Measurements from ENCODE around the gene MYL12B.
A peak's percentile ranks its signal among the peaks of the same experiment; 100 is the strongest.
"Not testable (repeated sequence)": the region's sequence is repeated elsewhere in the genome, so short reads cannot be mapped to it uniquely, and the experiment has no call there.

The MYL12B gene

DNA sequence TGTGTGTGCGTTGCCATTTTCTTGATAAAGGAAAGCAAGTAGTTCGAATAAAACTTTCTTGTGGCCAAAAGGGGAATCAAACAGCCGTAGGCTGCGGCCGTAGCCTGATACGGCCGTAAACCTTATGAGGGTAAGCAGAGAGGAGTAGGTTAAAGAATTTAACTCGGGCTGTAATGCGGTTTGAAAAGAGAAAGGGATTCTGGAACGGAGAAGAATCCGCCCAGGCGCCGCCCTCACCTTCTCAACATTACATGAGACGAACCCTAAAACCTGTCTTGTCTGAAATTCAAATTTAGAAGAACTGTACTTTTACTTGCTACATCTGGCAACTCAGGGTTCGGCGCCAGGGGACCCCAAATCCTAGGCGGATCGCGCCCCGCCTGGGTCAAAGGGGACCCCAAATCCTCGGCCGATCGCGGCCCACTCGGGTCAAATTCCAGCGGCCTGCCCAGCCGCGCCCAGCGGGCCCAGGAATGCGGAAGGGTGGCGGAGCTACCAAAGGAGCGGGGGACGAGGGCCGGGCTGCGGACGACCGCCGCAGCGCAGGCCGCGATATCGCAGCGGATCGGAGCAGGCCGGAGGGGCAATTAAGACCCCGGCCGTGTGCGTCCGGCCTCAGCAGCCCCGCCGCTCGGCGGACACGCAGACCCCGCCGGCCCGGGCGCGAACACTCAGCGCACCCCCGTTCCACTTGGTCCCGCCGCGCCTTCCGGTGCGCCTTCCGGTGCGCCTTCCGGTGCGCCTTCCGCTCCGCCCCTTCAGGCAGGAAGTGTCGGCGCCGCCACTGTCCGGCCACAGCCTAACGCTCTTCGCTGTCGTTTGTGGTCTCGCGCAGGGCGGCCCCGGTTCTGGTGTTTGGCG, at the start of gene MYL12B:
MYL12B (plus strand) TSS at position 761 of the 861 bp plus-strand sequence. CDS start 10,766 bp downstream, outside the sequence.
- DNase-seq: peak; percentile 29

DNA sequence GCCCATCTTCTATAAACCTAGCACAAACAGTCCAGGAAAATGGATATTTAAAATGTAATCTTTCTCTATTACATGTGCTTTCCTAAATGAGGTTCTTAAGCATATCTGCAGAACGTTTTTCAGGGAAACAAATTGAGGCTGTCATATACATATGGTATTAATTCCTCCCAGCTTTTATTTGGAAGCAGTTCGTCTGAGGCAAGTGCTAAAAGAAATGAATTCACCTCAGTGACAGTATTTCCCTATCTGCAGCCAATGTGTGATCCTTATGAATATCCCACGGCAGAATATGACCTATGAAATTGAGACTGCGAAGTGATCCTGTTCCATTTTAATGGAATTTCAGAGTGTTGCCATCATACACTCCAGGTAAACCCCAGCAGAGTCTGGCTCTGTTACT, 49.3 kb upstream of the MYL12B start:
- no peak for DNase-seq

DNA sequence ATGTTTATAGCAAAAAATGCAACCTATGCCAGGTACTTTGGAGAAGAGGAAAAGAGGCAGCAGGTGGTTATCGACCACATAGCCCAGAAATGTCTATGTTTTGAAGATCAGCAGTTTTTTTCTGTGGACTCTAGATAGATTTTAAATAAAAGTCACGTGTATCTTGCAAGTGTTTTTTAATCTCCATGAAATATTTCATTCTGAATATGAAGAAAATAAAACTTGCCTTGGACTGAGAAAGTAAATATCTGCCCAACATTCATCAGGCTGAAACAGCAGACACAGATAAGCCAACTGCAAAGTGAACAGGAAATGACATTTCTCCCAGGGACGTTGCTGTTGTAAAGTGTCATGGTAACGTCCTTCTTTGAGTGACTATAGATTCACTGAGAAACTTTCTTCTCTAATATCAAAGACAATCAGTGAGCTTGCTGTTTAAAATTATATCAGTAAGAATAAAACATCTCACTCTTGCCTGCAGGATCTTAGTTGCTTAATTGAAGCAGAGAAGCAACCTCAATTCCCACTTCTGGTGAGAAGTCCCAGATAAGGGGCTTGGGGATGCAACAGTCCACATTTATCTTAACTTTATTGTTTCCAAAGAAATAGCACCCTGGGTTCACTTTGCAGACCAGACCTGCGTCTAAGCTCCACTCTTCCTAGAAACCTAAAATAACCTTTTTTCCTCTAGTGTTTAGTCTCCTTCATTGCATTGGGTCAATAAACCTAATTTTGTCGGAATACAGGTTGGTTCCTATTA, 48.5 kb upstream of the MYL12B start:
- DNase-seq: no peak

DNA sequence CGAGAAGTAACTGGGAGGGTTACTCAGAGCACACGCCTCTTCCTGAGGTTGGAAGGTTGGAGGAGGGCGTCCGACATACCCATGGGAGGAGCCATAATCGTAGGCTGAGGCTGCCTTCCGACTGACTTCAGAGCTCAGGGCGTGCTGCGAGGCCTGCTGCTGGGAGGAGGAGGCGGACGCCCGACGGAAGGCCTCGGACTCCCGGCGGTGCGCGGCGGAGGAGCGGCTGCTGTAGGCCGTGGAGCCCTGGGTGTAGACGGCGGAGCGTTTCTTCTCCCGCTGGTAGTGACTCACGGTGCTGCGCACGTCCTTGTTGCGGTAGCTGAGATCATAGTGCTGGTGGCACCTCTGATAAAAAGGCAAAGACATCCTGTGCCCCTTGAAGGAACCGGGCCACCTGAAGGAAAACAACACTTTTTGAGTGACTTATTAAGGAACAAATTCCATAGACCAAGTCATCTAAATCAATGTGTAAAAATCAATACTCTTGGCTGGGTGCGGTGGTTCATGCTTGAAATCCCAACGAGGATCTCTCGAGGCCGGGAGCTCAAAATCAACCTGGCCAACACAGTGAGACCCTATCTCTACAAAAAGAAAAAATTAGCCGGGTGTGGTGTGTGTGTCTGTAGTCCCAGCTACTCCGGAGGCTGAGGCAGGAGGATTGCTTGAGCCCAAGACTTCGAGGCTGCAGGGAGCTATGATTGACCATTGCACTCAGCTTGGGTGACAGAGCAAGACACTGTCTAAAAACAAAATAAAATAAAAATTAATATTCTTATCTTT, 46.9 kb upstream of the MYL12B start:
- no peak for DNase-seq

DNA sequence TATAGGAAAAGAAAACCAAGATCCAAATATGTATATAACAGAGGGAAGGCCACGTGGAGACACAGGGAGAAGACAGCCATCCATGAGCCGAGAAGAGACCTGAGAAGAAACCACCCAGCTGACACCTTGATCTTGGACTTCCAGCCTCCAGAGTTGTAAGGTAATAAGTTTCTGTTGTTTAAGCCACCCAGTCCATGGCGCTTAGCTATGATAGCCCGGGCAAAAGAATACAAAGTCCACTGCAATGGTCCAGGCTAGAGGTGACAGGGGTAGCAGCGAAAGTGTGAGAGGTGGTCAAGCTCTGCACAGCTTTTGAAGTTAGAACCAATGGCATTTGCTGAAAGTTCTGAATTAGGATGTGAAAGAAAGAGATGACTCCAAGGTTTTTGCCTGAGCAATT, 44.9 kb upstream of the MYL12B start:
- no peak for DNase-seq

DNA sequence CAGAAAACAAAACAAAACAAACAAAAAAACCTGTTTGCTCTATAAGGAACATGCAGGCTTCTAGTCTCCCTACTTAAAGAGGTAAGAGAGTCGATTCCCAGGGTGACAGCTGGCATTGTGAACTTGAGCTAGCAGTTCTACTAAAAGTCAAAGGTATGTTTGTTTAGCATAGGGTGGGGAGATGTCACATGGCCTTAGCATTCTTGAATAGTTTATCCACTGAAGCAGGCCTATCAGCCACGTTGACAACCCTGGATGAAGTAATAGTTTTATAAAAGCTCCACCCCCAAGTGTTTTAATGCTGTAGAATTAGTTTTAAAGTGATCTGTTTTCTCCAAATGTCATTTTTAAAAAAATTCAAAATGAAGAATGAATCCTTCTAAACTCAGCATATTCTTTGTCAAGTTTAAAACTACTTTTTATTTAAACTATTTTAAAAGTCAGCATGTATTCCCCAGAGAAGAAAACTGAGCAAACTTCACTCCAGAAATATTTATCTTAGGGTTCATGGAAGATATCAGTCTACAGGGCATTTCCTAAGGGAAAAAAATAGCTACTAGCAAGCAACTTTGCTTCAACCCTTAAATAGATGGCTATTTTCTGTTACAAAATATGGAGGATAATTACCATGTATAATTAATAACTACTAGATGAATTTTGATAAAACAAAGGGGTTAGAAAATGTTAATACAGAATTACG, 43.8 kb upstream of the MYL12B start:
- DNase-seq: no peak

DNA sequence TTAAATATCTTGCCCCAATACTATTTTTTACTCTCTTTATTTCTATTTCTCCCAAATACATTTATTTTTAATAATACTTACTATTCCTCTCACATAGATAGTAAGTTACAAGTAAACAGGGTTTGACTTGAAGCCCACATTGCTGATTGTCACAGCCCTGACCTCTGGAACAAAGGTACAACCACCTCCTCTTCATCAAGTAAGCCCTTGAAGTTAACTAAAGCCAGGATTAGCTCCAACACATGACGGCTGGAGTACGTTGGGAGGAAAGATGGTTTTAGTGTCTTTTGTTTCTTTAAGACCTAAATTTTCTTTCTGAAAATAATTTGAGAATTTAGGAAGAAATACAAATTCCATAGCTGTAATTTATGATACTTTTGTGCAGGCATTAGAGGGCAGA, 43.1 kb upstream of the MYL12B start:
- DNase-seq: no peak

DNA sequence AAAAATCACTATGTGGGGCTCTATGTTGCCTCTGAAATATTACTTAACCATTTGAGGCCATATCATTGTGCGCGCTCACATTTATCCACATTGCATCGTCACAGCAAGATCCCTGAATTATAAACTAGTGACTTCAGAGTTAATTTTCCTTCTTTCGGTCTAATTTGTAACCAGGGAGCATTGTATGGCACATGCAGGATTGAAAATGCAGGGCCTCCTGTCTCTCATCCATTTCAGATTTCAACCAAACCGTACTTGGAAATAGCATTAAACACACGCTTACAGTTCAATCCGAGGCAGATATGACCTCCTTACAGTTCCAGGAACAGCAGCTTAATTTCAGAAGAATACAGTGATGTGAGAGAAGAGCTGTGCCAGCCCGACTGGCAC, 42.7 kb upstream of the MYL12B start:
- DNase-seq: no peak

DNA sequence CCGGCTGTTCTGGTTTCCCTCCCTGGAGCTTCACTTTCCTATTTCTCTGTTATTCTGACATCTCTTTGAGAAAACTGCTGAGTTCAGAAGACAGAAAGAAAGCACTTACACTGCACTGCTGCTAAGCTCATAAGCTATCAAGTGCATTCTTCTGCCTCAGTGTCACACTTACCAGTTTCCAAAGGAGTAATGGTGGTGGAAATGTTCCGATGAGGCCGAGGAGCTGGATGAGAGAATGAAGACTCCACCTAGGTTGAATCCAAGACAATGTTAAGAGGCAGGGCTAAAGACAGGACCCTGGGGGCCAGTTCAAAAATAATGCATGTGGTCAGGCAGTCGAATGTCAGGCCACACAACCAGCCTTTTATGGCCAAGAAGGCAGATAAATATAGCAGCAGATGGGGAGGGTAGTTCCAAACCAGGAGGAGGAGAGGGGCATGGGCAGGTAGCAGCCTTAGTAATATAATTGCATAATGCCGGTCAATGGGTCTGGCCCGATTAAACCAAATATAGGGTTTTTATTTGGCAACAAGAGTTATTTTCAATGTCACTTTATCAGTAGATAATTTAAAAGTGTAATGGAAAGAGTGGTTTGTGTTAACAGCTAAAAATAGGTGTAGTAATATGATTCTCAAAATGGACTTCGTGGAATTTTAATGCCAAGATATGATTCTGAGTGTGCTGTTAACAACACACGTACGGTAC, 42.1 kb upstream of the MYL12B start, which contains the start of gene MYOM1:
MYOM1 (minus strand) TSS at position 338 of the 705 bp plus-strand sequence. CDS start 4,745 bp downstream, outside the sequence.
- no peak for DNase-seq

DNA sequence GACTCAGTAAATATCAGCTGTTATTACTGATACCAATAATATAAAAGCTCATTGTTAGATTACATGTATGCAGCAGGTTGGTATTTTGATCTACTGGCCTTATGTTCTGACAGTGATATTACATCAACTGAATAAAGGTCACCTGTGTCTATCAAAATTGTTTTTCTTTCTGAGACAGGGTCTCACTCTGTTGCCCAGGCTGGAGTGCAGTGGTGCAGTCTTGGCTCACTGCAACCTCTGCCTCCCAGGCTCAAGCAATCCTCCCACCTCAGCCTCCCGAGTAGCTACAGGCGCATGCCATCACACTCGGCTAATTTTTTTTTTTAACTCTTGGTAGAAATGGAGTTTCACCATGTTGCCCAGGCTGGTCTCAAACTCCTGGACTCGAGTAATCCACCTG, 41.1 kb upstream of the MYL12B start:
- DNase-seq: not testable (repeated sequence)

DNA sequence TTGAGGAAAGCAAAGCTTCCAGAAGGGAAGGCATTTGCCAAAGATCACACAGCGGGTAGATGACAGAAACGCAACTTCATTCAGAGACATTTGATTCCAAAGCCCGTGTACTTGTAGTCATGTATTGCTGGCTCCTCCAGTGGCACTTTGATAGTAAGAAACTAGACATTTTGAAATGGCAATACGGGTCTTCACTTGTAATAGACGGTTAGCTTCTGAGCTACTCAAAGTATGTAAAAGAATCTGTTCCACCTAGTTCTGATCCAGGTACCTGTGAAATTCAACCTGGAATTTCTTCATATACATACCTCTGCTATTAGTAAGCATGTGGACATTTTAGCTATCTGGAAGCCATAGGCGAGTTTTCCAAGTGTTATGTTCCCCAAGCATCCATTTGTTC, 40.4 kb upstream of the MYL12B start:
- DNase-seq: no peak

DNA sequence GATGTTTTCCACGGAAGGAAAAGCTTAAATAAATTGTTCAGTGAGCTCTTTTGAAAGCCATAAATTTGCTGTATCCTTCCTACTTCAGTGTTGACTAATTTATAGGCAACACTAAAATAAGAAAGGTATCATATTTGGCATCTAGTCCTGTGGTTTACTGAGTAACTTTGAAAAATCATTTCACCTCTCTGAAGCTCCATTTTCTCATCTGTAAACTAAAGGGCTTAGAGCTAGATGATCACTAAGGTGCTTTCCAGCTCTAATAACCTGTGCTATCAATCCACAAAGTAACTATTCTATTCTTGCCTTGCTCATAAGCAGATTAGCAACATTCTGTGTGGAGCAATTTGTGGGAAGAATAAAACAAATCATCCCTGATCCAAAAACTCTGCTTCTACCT, 38.6 kb upstream of the MYL12B start:
- no peak for DNase-seq

DNA sequence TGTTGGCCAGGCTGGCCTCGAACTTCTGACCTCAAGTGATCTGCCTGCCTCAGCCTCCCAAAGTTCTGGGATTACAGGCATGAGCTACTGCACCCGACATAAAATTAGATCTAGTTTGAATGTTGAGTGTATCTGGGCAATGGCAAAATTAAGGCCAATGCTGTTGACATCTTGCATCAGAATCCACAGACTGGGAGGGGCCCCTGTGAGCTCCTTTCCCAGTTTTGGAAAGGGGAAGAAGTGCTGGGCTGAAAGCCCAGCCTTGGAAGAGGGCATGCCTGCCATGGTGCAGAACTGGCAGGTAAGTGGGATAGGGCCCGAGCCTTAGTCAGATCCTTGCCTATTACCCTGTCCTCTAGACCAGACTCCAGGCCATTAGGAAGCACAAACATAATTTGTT, 37.7 kb upstream of the MYL12B start:
- no peak for DNase-seq

DNA sequence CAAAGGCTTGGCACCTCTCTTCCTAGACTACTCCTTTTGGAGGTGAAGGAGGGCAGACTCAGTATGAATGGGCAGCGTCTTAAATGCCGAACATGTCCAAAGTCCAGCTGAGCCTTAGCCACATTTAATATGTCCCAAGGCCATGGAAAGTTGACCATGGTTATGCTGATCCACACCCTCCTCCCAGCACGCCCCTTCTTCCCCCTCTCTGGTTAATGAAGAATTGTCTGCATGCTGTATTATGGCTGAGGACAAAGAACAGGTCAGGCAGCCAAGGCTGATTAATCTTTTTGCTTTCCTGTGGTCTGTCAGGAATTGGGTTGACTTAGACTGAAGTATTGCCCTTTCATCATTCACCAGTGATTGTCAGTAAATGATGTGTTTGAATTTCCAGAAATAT, 36.3 kb upstream of the MYL12B start:
- DNase-seq: no peak

DNA sequence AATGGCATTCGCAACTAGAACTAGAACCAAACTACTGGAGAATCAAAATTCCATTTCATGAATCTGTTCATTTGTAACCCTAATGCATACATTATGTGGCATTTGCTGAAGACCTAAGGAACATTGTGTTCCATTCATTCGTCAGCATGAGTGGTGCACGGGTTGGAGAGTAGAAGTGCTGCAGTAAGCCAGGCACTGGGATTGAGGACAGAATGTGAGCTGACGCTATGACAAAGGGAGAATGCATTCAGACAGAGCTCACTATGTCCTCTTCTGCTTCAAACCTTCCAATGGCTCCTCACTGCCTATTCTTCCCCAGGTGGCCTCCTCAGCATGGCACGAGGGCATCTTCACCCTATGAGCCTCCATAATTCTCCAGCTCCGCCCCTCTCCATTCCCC, 35.9 kb upstream of the MYL12B start:
- DNase-seq: no peak

DNA sequence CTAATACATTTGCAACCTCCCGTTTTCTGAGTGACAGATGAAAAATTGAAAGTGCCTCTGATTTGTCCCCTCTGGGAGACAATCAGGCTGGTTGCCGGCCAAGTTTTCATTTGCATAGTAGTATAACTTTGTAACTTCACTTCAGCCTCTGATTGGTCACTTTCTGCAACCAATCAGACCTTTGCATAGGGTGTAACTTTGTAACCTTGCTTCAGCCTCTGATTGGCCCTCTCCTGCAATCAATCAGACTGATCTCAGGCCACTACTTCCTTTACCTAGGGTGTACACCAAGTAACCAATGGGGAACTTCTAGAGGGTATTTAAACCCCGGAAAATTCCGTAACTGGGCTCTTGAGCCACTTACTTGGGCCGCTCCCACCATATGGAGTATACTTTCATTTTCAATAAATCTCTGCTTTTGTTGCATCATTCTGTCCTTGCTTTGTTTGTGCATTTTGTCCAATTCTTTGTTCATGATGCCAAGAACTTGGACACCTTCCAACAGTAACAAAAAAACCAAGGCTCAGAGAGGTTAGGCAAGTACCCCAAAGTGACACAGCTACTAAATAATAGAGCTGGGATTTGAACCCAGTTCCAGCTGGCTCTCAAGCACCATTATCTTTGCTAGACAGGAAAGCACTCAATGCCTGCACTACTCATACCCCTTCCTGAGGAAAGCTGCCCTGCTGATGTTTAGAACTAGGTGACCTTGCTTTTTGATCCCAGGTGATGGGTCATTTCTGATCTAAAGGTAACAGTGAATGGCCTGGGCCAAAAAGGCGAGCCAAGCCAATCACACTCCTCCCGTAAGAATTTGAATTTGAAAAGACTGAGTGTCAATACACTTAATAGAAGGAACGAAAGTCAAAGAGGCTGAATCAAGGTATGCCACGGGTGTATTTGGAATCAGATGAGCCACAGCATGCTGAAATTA, 31.3 kb upstream of the MYL12B start:
- DNase-seq: no peak

DNA sequence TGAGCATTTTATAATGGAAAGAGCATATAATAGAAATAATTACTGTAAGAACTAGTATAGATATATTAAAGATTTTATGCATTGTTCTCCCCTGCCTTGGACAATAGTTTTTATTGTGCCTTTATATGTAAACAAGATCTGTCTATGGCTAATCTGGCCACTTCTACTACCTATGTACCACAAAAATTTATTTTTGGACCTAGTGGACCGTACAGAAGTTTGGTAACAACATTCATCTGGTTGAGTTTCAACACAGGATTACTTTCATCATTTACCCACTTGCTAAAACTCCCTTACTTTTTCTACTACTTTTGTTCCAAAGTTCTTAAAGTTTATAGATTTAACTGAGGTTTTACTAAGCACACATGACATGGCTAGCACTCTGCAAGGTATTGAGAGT, 28.9 kb upstream of the MYL12B start:
- no peak for DNase-seq

DNA sequence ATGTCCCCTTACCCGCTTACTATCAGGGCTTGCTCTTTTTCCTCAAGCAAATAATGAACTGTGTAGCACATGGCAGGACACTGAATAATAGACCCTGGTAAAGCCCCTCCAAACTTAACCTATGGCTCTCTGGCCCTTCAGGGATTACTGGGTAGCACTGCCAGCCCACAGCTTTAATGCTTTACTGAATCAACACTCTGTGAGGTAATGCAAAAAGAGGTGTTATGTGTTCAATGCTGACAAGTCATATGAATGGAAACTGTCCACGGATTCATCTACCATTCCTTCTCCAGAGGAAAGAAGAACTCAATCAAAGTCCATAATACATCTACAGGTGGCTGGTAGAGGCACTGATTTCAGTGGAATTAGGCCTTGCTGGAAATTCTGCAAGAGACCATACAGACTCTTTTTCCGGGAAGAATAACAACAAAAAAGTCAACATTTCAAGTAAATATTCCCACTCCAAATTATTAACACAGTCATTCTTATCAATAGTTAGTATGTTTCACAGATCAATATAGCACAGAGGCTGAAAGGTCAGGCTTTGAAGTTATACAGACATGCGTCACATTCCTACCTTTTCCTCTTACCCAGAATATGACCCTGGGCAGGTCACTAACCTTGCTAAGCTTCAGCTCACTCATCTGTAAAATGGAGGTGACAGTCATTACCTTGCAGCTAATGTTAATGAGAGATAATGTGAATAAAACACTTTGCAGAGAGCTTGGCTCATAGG, 28.3 kb upstream of the MYL12B start:
- no peak for DNase-seq

DNA sequence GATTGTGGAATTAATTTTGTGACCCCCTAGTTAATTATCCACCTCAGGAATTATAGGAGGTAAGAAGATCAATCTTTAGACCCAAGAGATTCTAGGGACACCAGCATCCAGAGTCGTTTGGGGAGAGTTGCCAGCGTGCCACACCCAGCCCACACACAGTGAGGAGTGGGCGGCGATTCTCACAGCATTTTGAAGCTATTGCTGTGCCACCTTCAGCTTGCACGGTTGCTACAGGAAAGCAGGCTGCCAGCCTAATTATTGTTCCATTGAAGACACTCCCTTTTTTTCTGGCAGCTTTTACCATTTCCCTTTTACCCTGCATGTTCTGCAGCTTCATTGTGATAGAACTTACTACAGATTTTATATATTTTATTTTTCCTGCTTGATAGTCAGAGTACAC, 27.5 kb upstream of the MYL12B start:
- DNase-seq: no peak

DNA sequence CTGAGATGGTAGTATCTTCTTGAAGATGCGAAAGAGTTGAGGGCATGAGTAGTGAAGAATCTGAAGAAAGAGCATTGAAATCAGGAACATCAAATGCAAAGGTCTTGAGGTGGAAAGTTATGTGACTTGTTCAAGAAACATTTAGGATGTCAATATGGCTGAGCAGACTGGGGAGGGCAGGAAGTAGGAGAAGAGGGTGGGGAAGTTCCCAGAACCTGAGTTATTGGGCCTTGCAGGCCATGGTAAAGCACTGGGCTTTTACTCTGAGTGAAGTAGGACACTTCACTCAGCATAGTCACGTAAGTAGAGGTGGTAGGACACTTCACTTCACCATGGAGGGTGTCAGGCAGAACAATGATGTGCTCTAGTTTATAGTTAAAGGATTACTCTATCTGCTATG, 26.1 kb upstream of the MYL12B start:
- DNase-seq: no peak

Measured in NCI-H526 treated with DMSO at 0.1 percent for 48 hours (cell line).